Stimulated activated CD8-positive, alpha-beta memory T cell treated with anti-CD3 and anti-CD28 coated beads, Interleukin-4, amount 100 ng/mL, for 4 hours (primary cell): Measurements from ENCODE around the gene NEXN.
"Not testable (repeated sequence)": the region's sequence is repeated elsewhere in the genome, so short reads cannot be mapped to it uniquely, and the experiment has no call there.

Source experiments
- DNase-seq, 2 donors: peaks; one replicate each; pipeline ENCODE4 v3.0.0-alpha.2; 2020; ENCODE audit warnings: low read depth in 2 of 2, low spot score in 1 of 2

NEXN gene

DNA sequence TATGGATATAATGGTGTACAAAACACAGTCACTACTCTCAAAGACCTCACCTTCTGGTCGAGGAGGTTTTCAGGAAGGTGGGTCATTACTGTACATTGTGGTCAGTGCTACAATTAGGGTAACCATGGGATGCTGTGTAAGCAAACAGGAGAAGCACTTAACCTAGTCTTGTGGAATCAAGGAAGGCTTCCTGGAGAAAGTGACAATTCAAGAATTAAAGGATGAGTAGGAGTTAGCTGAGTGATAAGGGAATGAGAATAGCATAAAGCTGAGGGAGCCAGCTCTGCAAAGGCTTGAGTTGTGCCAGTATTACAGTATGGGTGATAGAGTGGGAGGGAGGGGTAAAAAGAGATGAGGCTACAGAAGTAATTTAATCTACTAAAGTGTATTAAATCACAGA lies 17.2 kb downstream of the NEXN start:
- DNase-seq, result no peak

DNA sequence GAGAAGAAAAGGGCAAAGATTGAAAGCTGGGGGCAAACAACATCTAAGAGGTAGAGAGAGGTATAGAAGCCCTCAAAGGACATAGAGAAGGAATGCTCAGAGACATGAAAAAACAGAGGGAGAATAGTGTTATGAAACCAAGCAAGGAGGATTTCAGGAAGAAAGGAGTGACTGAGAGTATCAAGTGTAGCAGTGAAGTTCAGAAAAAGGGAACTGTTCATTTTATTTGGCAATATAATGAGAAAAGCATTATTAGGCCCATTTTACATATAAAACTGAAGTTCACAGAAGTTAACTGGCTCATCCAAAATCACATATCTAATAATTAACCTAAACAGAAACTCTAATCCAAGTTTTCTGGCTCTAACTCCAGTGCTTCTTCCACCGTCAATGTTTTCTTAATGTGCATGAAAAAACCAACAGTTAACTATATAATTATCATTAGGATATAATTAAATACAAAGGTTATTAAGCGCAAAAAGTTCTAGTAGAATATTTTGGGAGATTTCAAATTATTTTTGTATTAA lies 17.7 kb downstream of the NEXN start:
- DNase-seq, result no peak

DNA sequence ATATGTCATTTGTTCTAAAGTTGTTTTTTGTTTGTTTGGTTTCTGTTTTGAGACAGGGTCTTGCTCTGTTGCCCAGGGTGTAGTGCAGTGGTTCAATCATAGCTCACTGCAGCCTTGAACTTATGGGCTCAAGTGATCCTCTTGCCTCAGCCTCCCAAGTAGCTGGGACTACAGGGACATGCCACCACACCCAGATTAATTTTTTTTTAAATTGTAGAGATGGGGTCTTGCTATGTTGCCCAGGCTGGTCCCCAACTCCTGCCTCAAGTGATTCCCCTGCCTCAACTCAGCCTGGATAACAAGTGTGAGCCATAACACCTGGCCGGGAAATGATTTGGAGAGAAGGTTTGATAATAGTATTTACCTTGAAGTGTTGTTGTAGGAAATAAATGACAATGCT lies 18.2 kb downstream of the NEXN start:
- no peak for DNase-seq

DNA sequence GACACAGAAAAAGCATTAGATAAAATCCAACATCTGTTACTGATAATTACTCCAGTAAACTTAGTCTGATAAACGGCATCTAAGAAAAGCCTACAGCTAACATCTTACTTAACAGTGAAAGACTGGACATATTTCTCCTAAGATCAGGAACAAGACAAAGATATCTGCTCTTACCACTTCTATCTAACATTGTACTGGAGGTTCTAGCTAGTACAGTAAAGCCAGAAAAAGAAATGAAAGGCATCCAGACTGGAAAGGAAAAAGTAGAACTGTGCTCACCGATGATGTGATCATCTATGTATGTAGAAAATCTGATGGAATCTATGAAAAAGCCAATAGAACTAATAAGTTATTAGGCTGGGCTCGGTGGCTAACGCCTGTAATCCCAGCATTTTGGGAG lies 21.7 kb downstream of the NEXN start:
- DNase-seq, result no peak

DNA sequence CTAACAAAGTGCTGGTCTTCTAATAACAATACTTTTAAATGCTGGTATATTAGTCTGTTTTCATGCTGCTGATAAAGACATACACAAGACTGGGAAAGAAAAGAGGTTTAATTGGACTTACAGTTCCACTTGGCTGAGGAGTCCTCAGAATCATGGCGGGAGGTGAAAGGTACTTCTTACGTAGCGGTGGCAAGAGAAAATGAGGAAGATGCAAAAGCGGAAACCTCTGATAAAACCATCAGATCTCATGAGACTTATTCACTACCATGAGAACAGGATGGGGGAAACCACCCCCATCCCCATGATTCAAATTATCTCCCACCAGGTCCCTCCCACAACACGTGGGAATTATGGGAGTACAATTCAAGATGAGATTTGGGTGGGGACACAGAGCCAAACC lies 30.5 kb downstream of the NEXN start:
- not testable (repeated sequence) for DNase-seq

DNA sequence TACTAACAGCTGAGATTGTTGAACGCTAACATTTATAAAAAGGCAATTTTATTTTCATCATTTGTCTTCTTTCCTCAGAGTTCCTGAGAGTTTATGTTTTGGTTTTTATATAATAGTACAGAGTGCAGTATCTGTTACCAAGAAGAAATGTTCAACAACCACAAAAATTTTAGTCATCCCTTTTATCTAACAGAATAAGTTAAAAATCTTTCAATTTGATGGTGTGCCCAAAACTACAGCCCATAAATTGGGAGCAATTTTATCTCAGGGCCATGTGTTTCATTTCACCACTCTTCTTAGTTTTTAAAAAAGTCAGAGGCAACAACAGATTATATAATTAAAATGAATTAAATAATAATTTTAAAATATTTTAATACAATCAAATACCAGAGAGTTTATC lies 37.1 kb downstream of the NEXN start:
- DNase-seq, result no peak

DNA sequence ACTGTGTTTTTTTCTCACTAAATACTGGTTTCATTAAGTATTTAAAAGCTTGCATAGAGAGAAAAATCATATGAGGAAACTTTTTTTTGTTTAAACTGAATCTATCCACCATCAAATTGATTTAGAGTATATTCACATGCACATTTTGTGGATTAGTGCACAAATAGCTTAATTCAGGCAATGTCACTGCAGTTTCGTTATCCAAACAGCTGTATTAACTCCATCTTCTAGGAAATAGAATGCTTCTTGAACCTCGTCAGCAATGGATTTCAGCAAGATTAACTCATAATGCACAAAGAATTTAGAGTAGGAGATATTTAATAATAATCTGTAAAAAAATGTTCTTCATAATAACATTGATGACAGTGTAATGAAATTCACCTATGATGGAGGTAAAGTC lies 37.5 kb downstream of the NEXN start:
- no peak for DNase-seq

DNA sequence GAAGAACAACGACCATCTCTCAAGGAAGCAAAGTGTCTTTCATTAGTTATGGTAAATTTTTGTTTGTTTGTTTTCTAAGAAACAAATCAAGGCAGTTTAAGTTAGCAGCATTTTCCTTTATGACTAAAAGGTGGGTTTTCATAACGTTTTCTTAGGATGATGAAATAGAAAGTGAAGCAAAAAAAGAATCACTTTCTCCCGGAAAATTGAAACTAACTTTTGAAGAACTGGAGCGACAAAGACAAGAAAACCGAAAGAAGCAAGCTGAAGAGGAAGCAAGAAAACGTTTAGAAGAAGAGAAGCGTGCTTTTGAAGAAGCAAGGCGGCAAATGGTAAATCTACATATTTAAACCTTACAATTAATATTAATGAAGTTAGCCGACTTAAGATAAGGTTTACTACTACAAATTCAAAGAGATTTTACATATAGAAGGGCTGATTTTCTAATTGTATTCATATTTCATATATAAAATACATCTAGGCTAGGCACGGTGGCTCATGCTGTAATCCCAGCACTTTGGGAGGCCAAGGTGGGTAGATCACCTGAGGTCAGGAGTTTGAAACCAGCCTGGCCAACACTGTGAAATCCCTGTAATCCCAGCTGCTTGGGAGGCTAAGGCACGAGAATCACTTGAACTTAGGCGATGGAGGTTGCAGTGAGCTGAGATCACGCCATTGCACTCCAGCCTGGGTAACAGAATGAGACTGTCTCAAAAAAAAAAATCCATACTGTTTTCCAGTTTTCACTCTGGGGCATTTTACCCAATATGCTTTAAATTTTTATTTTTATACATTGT lies 38.3 kb downstream of the NEXN start:
- DNase-seq, result no peak

DNA sequence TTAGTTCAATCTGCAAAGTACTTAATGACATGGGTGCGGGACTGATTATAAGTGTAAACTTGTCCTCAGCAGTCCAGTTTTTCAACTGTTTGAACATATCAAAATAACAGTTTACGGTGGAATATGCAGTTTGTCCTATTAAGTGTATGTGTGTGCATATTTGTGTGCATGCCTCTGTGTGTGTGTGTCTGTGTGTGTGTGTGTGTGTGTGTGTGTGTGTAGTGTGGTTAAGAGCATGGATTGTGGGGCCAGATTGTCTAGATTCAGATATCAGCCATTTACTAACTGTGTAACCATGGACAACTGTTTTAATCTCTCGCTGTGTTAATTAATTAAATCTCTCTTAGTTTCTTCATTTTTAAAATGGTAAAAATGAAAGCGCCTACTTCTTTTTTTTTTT lies 39.0 kb downstream of the NEXN start:
- DNase-seq, result no peak

DNA sequence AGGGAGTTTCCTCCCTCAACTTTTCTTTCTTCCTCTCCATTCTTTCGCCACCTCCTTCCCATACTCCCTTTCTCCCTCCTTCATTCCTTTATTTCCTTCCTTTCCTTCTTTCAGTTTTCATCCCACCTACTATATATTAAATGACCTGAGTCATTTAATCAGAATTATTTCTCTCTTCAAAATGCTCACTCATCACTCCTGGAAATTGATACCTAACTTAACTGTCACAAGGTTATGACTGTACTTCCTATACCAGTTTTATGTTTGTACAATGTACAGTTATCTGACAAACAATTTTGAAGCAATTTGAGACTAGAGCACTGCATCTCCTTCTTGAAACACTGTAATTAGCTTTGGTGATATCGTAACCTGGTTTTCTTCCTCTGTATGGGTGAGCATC lies 41.4 kb downstream of the NEXN start:
- DNase-seq, result no peak

DNA sequence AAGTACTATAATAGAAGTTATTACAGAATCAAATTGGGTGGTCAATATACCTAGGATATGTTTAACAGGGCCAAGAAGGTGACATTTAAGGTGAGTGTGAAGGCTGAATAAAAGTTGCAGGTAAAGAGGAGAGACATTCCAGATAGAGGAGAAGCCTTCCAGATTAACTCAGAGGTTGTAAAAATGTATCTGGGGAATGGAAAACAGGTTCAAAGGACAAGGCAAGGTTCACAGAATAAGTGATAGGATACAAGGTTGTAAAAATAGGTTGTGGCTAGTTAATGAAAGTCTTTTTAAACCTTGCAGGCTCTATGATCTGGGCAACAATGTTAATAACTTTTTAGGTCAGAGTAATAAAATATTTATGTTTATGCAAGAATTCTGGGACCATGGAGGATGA lies 50.2 kb downstream of the NEXN start:
- no peak for DNase-seq

DNA sequence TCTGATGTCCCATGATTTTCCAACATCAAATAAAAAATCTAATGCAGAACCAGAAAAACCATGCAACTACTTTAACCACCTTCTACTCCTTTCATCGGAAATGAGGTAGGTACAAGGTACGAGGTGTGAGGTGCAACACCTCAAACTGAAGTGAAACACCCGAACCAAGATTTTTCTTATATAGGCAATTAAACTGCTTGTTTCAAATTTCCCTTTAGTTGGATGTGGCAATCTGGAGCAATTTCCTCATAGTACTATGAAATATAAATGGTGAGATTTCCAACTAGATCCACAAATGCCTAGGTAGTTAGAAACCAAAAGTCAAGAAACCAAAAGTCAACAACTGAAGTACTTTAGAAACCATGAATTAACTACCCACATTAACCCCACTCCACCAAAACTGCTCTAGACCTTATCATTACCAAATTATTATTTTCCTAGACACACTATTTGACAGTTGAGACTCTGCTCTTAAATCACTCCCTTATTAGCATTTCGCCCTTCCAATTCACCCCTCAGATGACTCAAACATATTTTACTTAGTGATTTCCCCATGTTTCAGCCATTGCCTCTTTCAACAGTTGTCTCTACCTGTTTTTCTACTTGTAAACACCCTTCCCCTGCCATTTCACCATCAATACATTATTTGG lies 52.6 kb downstream of the NEXN start:
- DNase-seq, result no peak

DNA sequence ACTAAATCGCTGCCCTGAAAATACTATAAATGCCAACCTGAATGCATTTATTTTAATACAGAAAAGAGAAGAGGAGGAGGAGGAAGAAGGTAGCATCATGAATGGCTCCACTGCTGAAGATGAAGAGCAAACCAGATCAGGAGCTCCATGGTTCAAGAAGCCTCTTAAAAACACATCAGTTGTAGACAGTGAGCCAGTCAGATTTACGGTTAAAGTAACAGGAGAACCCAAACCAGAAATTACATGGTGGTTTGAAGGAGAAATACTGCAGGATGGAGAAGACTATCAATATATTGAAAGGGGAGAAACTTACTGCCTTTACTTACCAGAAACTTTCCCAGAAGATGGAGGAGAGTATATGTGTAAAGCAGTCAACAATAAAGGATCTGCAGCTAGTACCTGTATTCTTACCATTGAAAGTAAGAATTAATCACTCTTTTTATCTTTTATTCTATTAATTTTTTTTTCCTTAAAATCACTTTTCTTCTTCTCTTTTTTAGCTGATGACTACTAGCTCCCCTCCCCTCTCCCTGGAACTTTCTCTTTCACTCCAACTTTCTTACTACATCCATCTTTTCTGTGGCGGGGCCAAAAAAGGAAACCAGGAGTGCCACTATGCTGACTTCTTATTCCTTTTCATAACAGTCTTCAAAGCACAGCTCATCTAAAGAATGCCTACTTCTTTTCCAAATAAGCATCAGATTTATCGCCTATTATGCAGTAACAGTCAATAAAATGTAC lies 54.1 kb downstream of the NEXN start:
- DNase-seq, result no peak

DNA sequence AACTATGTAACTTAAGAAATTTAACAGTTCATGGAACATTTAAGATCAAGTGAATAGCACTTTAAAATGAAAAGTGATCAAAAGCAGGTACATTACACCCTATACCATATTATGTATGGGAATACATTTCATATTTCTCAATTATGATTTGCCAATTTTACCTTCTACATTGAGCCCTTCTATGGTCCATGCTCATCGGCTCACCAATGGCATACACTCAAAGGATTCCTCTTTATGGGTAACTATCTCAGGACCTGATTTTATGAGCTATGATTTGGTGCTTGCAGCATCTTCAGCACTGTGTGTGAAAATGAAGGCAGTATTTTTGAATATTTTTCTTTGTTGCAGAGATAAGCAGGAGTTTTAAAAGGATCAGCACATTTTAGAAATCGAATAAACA lies 56.9 kb downstream of the NEXN start:
- DNase-seq, result no peak

DNA sequence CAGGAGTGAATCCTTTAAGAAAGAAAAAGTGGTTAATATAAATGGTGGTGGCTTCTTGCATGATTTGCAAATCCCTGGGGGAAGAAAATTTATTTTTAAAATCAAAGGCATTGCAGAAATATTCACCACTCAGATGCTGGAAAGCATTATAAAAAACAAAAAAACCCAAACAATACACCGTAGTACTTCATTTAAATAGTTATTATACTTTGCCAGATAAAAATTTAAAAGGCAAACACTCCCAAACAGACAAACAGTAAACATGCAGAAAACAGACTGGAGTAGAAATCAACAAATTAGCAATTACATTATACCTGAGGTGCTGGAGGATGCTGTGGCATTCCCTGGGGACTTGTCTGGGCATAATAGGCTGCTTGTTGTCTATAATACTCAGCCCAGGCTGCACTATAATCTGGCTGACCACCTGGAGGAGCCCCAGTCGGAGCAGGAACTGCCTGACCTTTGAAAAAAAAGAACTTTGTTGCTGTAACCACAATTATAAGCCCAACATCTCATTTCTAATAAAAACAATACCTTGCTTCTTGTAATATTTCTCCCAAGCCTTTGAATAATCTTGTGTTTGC lies 60.5 kb downstream of the NEXN start:
- no peak for DNase-seq

DNA sequence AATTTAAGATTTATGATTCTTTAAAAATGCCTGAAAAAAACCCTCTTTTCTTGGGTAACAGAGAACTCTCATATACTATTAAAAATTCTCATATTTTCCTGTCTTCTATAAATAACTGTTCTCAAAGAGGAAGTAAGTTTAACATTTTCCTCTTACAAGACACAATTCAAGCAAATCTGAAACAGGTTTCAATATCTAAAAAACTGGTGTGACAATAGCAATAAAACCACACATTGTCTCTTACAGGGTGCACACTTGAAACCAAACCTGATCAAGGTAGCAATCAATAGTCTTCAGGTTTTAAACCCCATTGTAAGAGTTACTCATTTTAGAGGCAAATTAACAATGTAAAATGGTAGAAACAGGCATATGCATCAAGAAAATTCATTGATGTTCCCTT lies 62.4 kb downstream of the NEXN start:
- DNase-seq, result no peak

DNA sequence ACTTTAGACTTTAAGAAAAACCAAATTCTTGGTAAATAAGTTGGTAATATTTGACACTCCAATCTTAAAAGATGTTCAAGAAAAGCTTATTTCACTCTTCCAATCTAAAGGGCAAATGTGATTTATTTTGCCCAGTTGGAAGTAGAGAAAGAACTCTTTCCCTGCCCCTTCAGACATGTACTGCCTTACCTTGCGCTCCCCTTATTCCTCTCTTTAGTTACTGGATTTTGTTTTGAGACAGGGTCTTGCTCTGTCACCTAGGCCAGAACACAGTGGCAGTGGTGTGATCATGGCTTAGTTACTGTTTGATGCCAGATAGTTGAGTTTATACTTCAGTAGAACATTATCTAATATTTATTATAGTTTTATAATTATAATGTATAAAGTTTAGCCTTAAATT lies 62.9 kb downstream of the NEXN start:
- DNase-seq, result no peak

DNA sequence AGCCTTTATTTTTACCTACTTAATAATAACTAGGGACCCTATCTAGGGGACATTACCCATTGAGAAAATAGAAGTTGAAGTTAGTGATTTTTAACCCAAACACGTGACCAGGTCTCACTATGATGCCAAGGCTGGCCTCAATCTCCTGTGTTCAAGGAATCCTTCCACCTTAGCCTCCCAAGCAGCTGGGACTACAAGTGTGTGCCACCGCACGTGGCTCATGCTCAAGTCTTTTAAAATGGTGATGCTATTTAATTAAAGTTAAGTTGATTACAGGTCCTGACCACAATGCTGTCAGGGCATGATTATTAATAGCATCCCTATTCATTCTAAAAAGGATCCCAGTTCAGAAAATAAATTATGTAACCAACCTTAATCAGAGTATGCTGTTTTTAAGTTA lies 65.5 kb downstream of the NEXN start:
- DNase-seq, result no peak

DNA sequence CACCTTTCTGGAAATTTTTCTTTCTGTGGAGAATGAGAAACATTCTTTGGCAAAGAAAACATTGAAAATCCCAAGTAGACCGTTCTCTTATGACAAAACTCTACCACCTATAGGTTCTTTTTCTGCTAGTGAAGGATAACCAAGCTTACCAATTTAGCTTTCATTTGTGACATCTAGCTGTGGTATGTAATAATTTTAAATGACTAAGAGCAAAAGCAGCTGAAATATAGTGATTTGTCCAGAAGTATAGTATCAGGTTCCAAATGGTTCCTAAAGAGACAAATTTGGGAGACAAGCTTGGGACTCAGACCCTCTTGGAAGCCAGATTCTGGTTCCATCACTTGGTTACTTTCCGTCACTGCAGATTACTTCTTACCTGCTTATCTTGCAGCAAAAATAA lies 66.1 kb downstream of the NEXN start:
- DNase-seq, result no peak

DNA sequence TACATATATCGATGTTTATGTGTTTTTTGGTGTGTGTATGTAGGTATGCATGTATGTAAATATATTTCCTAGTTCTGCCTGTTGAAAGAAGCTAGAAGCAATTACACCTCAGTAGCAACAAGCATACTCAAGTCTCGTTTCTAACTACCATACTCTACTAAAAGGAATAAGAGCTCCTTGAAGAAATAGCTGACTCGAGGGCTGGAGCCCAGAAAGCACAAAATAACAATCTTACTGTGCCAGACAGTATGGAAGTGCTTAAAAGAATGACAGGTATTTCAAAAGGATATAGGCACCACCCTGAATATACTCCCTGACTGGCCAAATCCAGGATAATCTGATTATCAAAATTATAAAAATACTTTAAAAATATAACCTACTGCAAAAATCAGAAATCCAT lies 67.3 kb downstream of the NEXN start:
- no peak for DNase-seq

DNA sequence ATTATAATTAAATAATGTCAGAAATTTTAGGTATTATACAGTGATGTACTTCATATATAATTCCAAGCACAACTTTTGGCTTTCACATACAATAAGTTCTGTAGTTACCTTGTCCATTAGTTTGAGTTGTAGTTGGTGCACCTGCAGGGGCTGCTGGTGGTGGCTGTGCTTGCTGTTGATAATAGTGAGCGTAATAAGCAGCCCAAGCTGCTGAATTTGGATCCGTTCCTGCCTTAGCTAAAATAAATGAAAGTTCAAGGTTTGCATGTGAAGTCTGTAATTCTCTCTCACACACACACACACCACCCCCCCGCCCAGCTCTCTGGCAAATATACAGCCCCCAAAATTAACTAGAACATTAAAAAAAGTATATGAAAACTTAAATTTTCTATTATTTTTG lies 68.0 kb downstream of the NEXN start:
- no peak for DNase-seq

DNA sequence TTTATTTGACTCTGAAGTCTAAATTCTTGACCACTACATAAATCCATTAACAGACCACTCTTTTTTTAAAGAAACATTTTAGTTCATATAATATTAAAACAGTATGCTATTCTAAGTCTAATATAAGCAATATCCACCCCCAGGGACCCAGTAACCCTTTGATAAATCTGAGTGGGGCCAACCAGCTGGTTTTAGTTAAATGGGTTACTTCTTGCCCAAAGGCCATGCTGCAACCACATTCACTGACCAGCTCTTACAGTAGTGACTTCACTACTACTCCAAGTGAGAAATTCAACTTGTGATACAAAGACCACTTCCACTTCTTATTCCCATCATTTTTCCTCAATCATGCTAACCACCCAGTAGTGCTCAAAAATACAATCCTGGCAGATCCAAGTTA lies 70.0 kb downstream of the NEXN start:
- no peak for DNase-seq
